ENCODE data around the gene TTC33.
"Not testable (repeated sequence)": the region's sequence is repeated elsewhere in the genome, so short reads cannot be mapped to it uniquely, and the experiment has no call there.

Gene TTC33

DNA sequence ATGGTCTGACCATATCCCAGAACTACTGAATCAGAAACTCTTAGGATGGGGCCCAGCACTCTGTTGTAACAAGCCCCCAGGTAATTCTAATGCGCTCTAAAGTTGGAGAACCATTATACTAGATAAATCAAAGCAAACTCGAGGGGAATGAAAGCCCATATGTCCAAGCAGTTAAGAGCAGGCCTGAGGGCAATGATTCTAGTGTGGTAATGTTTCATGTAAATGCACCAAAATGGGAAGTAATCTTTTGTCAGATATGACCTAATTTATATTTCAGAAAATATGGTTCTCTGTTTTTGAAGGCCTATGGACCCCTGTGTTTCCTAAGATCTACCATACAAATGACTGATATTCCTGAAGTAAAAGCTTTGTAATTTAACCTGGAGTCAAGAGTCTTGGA is 184.0 kb downstream of the TTC33 start:
- no peak for DNase-seq (ENCODE audit: low spot score)

DNA sequence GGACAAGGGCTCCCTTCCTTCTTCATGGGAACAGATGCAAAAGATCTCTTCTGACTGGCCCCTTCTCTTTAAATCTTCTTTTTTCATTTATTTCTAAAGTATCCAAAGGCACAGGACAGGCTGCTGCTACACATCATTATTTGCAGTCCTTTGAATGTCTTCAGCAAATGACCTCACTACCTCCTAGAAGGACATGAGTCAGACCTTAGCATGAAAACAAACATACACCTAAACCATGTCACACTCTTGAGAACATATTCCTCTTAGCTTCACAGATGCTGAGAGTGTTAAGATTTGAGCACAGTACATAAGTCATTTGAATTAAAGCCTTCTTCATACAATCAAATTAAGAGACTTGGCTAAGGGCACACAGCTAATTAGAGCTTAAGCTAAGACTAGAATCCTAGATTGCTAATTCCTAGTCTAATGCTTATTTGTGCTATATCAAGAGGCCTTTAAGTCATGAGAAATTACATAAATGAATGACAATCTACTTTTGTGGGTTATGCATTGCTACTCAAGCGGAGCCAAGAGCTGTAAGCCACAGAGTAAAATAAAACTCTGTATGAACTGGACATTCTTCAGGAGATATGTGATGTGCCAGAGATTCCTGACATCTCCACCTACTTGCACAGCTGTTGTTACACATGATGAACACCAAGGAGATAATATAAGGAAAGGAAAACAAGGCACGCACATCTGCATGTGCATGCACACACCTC is 185.2 kb downstream of the TTC33 start:
- DNase-seq (ENCODE audit: low spot score): no peak

DNA sequence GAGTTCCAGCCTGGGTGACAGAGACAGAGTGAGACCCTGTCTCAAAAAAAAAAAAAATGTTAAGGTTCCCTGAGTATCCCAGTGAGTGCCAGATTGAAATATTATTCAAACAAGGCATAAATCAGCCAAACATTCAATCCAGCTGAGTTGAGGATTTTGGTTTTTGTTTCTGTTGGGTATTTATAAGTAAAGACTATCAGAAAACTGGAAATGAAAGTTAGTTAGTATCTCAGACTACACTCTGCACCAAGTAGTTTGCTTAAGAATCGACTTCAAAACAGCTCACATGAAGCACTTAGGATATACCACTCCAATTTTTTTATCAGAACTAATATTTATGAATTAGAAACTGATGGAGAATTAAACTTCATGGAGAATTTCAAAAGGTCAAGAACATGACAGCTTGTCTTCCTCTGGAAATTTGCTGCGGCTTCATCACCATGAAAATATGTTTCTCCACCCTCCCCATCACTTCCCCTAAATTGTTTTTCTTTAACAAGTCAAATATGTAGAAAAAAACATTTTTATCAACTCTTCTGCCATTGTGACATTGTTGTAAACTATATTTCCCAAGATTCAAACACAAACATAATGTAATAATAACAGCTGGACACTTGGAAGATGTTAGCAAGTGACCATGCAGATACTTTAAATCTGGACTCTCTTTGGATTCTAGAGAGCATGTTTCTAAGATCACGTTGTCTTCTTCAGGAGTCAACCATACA is 186.1 kb downstream of the TTC33 start:
- peak; percentile 7 for DNase-seq (ENCODE audit: low spot score)

DNA sequence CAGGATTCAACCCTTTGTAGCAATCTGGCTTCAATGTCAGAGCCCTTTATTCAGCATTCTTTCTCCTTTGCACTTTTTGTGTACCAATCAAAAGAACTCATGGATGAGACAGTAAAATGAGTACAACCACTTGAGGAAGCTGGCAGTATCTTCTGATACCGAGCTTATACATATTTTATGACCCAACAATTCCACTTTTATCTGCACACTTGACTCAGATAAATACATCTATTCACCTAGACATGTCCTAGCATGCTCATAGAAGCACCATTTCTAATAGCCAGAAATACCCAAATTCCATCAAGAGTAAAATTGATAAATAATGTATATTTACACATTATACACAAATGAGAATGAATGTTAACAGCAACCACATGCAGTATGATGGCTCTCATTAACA is 187.2 kb downstream of the TTC33 start:
- DNase-seq (ENCODE audit: low spot score): no peak

DNA sequence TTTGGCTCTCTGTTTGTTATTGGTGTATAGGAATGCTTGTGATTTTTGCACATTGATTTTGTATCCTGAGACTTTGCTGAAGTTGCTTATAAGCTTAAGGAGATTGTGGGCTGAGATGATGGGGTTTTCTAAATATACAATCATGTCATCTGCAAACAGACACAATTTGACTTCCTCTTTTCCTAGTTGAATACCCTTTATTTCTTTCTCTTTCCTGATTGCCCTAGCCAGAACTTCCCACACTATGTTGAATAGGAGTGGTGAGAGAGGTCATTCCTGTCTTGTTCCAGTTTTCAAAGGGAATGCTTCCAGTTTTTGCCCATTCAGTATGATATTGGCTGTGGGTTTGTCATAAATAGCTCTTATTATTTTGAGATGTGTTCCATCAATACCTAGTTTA is 192.6 kb downstream of the TTC33 start:
- DNase-seq (ENCODE audit: low spot score): not testable (repeated sequence)

DNA sequence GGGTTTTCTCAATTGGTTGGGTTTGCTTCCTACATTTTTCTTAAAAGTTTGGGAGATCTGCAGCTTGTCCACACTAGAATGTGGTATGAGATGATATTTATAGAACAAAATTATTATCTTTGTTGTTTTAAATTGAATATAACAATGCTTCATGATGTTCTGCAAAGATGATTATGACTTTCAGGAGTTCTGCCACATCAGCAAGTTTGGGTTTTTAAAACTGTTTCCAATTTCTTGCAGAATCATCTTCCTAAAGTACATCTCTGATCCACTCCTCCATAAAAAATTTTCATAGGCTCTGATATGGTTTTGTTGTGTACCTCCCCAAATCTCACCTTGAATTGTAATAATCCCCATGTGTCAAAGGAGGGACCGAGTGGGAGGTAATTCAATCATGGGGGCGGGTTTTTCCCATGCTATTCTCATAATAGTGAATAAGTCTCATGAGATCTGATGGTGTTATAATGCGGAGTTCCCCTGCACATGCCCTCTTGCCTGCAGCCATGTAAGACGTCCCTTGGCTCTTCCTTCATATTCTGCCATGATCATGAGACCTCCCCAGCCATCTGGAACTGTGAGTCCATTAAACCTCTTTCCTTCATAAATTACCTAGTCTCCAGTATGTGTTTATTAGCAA is 195.2 kb downstream of the TTC33 start:
- no peak for DNase-seq (ENCODE audit: low spot score)

DNA sequence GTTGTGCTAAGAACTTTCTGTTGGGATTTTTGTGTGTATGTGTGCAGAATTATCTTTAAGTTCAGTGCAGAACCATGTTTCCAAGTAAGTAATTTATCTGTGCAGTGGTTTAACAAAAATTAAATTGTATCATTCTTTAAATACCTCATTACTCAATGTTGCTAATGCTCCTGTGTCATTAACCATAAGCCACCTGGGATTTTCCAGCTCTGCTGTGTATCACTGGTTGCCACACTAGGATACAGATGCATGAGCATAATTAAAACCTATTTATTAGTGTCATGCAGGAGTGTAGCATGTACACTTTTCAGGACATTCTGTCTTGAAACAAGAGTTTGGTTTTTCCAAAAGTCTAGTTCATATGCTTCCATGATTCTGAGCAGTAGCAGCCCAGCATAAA is 196.5 kb downstream of the TTC33 start:
- DNase-seq (ENCODE audit: low spot score): no peak

DNA sequence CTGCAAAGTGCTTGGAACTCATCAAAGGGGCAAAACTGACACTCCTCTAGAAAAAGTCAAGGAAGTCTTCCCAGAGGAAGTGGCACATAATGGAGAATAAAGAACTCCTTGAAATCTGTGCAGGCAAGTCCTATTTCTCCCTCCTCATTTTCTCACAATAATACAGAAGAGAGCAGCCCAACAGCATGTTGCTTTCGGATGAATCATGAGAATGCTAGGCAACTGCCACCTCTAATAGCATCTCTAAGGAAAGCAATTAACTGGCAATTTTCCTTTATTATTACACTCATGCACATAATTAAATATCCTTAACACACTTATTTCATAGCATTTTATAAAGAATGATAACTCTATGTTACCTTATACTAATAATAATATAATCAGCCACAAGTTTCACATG is 198.3 kb downstream of the TTC33 start:
- DNase-seq (ENCODE audit: low spot score): no peak

DNA sequence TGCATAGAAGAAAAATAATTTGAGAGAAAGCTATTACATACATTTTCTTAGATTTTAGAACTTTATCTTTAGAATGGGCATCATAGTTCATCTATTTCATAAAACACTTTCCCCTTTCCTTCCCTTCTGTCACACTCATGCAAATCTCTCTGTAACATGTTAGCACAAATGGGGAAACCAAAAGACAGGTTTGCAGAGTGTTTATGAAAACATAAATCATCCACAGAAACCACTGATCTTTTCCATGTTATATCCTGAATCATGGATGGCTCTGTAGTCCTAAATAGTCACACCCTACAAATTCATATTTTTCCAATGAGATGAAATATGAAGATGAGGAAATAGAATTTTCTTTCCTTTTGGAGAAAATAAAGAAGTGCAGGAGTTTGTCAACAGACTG is 198.9 kb downstream of the TTC33 start:
- no peak for DNase-seq (ENCODE audit: low spot score)

DNA sequence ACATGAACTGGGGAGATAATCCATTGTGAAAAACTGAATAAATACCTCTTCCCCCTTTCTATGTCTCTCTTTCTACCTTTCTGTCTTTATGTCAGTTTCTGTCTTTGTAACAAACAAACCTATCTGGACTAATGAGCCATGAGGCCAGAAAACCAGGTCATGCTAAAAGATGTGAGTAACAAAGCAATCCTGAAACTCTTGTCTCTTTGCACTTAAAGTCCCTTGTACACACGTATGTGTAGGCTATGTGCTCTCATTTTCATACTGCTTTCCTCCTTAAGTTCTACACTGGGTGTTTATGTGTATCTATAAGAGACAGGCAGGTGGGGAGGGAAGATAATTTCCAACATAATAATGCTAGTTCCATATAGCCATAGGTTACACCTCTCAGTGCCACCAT is 199.9 kb downstream of the TTC33 start:
- DNase-seq (ENCODE audit: low spot score): no peak

DNA sequence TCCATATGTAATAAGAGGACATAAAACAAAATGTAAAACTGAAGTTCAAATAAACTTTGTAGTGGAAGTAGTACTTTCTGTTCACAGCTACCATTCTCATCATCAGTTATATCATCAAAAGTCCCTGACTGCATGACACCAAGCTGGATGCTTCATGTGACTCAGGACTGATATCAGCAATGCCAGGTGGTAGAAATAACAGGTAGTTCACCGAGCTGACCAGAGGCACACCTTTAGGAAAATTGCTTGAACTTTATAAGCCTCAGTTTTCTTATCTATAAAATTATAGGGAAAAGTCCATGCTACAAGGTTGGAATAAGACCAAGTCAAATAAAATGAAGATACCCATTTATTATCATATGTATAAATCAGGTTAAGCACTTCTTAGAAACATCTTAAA is 200.9 kb downstream of the TTC33 start:
- DNase-seq (ENCODE audit: low spot score): no peak

DNA sequence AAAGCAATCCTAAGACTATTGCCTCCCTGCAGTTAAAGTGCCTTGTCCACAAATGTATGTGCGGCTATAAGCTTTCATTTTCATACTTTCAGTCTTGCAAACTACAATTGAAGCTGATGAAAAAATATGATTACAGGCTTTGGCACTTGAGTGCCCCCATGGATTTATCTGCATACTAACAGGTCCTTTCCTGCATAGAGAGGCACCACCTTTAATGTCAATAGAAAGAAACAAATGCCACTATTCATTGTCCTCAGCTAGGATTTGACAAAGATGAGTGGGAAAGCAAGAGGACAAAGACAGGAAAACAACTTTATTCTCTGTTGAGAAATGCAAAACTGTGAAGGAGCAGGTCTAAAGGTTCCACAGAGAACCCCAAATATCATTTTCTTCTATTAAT is 201.7 kb downstream of the TTC33 start:
- no peak for DNase-seq (ENCODE audit: low spot score)

DNA sequence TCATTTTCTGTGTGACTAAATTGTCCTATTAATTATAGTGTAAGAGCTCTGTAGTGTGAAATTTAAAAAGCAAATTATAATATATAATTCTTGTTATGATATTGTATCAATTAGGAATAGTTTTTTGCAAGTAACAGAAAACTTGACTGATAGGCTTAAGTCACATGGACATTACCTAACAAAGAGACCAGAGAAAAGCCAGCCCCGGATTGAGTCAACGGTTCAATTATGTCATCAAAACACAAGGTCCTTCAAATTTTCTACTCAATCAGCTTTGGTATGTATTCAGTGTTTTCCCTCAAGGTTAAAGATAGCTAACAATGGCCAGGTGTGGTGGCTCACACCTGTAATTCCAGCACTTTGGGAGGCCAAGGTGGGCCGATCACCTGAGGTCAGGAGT is 202.8 kb downstream of the TTC33 start:
- DNase-seq (ENCODE audit: low spot score): no peak

DNA sequence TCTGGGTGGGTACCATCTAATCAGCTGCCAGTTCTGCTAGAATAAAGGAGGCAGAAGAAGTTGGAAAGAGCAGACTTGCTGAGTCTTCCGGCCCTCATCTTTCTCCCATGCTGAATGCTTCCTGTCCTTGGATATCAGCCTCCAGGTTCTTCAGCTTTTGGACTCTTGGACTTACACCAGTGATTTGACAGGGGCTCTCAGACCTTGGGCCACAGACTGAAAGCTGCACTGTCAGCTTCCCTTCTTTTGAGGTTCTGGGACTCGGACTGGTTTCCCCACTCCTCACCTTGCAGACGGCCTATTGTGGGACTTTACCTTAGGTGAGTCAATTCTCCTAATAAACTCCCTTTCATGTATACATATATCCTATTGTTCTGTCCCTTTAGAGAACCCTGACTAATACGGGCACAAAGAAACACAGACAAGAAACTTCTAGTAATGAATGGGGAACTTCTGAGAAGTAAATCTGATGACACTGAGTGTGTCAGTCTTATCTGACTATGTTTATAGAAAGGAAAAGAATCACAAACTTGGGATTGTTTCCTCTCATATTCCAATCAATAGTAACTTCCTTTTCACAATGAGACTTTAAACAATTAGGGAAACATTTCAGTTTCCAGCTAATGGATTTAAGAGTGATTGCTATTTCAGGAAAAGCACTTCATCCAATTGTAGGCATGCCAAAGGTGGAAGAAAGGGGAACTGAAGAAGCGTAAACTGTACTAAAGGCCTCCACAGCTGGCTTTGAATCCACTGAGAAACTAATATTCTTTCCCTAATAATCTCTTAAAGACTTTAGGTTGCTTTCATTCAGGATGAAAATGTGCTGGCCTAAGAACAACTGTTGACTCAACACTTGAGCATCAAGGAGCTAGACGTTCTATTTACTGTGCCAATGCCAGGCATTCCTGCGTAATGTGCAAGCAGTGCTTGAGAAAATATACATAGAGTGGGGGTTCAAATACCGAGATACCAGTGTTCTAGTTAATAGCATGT is 204.0 kb downstream of the TTC33 start:
- DNase-seq (ENCODE audit: low spot score): no peak

DNA sequence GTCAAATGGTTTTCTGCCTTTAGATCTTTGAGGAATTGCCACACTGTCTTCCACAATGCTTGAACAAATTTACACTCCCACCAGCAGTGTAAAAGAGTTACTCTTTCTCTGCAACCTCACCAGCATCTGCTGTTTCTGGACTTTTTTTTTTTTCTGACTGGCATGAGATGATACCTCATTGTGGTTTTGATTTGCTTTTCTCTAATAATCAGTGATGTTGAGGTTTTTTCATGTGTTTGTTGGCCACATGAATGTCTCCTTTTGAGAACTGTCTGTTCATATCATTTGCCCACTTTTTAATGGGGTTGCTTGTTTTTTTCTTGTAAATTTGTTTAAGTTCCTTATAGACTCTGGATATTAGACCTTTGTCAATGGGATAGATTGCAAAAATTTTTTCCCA is 205.3 kb downstream of the TTC33 start:
- no peak for DNase-seq (ENCODE audit: low spot score)

DNA sequence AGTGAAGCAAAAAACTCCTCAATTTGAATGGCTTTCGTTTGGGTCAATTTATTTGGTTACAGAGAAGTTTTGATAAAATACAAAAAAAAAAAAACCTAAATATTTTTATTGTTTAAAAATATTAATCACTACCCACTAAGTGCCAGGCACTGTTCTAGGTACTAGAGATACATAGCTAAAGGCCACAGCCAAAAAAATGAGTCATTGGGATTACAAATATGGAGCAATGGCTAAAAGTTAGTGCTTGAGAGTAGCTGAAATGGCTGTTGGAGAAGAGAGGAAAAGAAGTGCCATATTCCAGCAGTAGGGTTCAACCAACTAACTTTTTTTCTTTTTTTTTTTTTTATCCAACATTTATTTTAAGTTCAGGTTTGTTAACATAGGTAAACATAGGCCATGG is 206.1 kb downstream of the TTC33 start:
- no peak for DNase-seq (ENCODE audit: low spot score)

DNA sequence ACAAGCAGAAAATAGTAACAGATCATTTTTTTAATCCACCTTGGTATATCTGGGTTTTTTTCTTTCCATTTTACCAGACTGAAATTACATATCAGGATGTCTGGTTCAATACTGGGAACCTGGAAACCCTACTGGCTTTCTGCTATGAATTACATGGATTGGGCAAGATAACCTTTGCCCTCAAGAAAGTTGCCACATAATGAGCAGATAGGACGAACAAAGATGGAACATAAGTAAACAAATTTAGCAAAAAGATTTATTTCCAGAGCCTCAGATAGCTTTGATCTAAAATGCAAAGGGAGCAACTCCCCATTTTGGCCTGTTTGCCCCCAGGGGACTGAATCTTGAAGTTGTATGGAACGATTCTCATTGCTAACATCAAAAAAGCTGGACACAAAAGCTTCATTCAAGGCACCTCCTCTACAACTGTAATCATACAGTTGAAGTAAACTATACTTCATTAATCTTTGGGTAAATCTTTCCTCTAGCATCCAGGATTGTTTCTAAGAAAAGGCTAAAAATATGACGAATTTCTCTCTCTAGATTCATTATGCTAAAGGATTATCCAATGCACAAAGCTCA is 207.7 kb downstream of the TTC33 start:
- no peak for DNase-seq (ENCODE audit: low spot score)

DNA sequence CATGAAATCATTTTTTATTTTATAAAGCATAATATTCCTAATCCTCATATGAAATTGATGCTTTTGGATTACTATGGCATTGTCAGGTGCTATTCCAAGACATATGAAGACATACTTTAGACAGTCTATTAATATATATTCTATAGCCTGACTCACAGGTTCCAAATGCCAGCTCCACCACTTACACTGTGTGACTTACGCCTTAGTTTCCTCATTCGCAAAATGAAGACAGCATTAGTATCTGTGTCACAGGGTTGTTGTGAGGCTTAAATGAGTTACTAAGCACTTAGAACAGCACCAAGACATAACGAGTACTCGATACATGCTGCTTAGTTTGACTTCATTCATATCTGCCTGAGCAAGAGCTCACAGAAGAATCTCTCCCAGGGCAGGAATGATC is 208.2 kb downstream of the TTC33 start:
- no peak for DNase-seq (ENCODE audit: low spot score)

DNA sequence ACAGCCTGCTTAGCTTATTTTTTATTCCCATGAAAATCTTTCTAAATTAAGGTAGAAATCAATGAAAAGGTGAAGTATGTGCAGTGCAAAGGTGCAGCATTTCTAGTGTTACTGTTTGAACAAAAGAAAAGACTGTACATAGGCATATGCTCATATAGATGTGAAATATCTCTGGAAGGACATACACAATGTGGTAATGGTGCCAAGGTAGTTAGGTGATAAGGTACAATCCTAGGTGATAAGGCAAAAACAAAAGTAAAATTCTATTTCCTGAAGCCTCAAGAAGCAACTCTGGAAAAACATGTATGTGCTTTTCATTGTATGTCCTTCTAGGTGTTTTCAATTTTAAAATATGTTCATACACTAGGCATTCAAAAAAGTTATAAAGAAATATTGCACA is 215.5 kb downstream of the TTC33 start:
- DNase-seq (ENCODE audit: low spot score): no peak

DNA sequence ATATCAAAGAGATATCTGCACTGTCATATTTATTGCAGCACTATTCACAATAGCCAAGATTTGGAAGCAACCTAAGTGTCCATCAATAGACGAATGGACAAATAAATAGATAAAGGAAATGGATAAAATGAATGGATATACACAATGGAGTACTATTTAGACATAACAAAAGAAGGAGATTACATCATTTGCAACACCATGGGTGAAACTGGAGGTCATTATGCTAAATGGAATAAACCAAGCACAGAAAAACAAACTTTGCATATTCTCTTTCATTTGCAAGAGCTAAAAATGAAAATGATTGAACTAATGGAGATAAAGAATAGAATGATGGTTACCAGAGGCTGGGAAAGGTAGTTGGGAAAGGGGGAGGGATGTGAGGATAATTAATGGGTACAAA is 231.1 kb downstream of the TTC33 start:
- DNase-seq (ENCODE audit: low spot score): no peak

DNA sequence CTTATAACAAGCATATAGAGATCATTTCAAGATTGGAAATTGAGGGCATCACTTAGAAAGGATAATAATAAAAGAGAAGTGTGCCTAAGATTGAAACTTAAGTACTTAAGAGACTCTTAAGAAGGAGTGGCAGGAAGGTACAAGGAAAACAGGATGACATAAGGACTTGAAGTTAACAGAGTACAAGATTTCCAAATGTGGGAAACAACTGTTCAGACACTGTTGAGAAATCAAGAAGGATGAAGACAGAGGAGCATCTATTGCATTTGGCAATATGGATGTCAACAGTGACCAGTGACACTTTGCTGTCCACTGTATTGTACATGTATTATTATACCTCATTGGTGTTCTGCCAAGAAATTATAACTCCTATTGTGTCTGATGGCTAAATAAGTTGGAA is 233.8 kb downstream of the TTC33 start:
- DNase-seq (ENCODE audit: low spot score): no peak

All from germinal center (tissue), 1 donor.